ENCODE measurements around the gene SPOPL. TPM values are rescaled to one million over a fixed set of nuclear protein-coding genes. Genes with fewer than 3 reads are reported as not detected.
"Not testable (repeated sequence)": the region's sequence is repeated elsewhere in the genome, so short reads cannot be mapped to it uniquely, and the experiment has no call there.

Gene SPOPL
- polyA plus RNA-seq, 4 donors: 6.3 to 22.0 (median 7.7) TPM

DNA sequence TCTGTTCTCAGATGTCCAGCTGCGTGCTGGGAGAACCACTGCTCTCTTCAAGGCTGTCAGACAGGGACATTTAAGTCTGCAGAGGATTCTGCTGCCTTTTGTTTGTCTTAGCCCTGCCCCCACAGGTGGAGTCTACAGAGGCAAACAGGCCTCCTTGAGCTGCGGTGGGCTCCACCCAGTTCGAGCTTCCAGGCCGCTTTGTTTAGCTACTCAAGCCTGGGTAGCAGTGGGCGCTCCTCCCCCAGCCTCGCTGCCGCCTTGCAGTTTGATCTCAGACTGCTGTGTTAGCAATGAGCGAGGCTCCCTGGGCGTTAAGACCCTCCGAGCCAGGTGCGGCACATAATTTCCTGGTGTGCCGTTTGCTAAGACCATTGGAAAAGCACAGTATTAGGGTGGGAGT is 42.6 kb downstream of the SPOPL start:
- not testable (repeated sequence) for H3K27me3 ChIP-seq (ENCODE audit: control insufficient read depth in 3 of 3, insufficient read depth in 3 of 3, low read length in 3 of 3); H3K4me3 ChIP-seq (ENCODE audit: low read depth in 1 of 3, low read length in 3 of 3); H3K36me3 ChIP-seq (ENCODE audit: control insufficient read depth in 3 of 3, insufficient read depth in 2 of 3, low read depth in 1 of 3, low read length in 3 of 3); H3K9me3 ChIP-seq (ENCODE audit: control insufficient read depth in 2 of 2, insufficient read depth in 1 of 2, low read depth in 1 of 2, low read length in 1 of 2); H3K4me1 ChIP-seq (ENCODE audit: control insufficient read depth in 3 of 3, insufficient read depth in 2 of 3, low read depth in 1 of 3, low read length in 2 of 3); H3K27ac ChIP-seq (ENCODE audit: low read depth in 1 of 3, low read length in 2 of 3); DNase-seq; FAIRE-seq
- WGBS, 3 donors: 96 to 99% (median 99%) methylated on average over 12 of the region's 12 CpGs

DNA sequence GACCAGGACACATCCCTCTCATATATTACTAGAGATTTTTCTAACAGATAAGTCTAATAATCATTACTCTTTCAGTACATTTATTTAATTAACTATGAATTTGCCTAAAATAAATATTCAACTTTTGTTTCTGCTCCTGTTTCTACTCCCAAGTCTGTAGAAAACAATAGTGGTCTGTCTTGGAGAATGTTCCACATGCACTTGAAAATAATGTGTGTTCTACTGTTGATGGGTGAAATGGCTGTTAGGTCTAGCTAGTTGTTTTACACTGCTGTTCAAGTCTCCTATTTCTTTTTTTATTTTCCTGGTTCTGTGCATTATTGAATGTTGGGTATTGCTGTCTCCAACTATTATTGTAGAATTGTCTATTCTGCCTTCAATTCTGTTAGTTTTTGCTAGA is 47.2 kb downstream of the SPOPL start:
- no peaks in the 10 kb centered on the region for H3K4me1 ChIP-seq (ENCODE audit: control insufficient read depth in 3 of 3, insufficient read depth in 2 of 3, low read depth in 1 of 3, low read length in 2 of 3)
- peaks cover 0 to 3% of the 10 kb centered on the region in 2 donors for H3K9me3 ChIP-seq (ENCODE audit: control insufficient read depth in 2 of 2, insufficient read depth in 1 of 2, low read depth in 1 of 2, low read length in 1 of 2)
- no peaks in the 10 kb centered on the region for H3K27me3 ChIP-seq (ENCODE audit: control insufficient read depth in 3 of 3, insufficient read depth in 3 of 3, low read length in 3 of 3)
- no peak overlapping the region for H3K4me3 ChIP-seq (ENCODE audit: low read depth in 1 of 3, low read length in 3 of 3)
- no peak for DNase-seq
- no peak overlapping the region for H3K27ac ChIP-seq (ENCODE audit: low read depth in 1 of 3, low read length in 2 of 3)
- peaks cover 0 to 3% (median 0%) of the 10 kb centered on the region in 3 donors for H3K36me3 ChIP-seq (ENCODE audit: control insufficient read depth in 3 of 3, insufficient read depth in 2 of 3, low read depth in 1 of 3, low read length in 3 of 3)
- FAIRE-seq: no peak

DNA sequence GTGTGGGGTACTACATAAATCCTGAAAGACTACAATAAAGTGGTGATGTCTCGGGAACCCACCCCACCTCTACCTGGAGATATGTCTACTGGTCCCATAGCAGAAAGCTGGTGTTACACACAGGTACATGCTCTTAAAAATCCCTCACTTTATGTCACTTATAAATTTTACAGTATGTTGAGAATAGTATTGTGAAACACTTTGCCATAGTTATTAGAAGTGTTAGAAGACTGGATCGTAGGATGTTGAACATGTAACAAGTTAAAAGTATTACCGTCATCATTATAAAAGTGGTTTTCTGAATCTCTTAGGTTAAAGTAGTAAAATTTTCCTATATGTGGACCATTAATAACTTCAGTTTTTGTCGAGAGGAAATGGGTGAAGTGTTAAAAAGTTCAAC is 48.6 kb downstream of the SPOPL start:
- 91 to 96% (median 93%) methylated on average over 4 of the region's 4 CpGs for WGBS, 3 donors
- H3K4me1 ChIP-seq (ENCODE audit: control insufficient read depth in 3 of 3, insufficient read depth in 2 of 3, low read depth in 1 of 3, low read length in 2 of 3): no peaks in the 10 kb centered on the region
- H3K9me3 ChIP-seq (ENCODE audit: control insufficient read depth in 2 of 2, insufficient read depth in 1 of 2, low read depth in 1 of 2, low read length in 1 of 2): no peaks in the 10 kb centered on the region
- peaks cover 0 to 3% (median 0%) of the 10 kb centered on the region in 3 donors for H3K36me3 ChIP-seq (ENCODE audit: control insufficient read depth in 3 of 3, insufficient read depth in 2 of 3, low read depth in 1 of 3, low read length in 3 of 3)
- H3K27ac ChIP-seq (ENCODE audit: low read depth in 1 of 3, low read length in 2 of 3): no peak overlapping the region
- FAIRE-seq: no peak
- H3K4me3 ChIP-seq (ENCODE audit: low read depth in 1 of 3, low read length in 3 of 3): no peak overlapping the region
- DNase-seq: no peak
- H3K27me3 ChIP-seq (ENCODE audit: control insufficient read depth in 3 of 3, insufficient read depth in 3 of 3, low read length in 3 of 3): no peaks in the 10 kb centered on the region

DNA sequence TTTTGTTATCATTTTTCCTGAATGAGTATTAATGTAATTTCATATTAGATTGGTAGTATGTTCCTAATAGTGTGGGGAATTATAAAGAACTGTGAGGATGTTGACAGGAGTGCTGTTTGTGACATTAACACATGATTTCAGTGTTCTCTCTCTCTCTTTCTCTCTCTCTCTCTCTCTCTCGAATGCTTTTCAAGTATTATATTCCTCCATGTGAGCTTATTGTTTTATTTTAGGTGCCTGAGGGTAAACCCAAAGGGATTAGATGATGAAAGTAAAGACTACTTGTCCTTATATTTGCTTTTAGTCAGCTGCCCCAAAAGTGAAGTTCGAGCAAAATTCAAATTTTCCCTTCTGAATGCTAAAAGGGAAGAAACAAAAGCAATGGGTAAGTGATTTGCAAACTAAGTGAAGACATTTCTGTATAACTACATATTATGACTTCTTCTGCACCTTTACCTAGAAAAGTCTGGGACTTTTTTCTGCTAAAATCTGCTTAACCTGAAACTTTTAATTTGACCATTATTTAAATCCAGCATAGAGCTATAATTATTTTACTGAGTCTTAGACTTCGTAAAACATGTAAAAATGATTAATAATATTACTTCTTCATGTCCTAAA is 49.2 kb downstream of the SPOPL start:
- Histone ChIP-seq H3K27me3 (ENCODE audit: control insufficient read depth in 3 of 3, insufficient read depth in 3 of 3, low read length in 3 of 3) (no peaks in the 10 kb centered on the region), H3K4me1 (ENCODE audit: control insufficient read depth in 3 of 3, insufficient read depth in 2 of 3, low read depth in 1 of 3, low read length in 2 of 3) (no peaks in the 10 kb centered on the region), H3K9me3 (ENCODE audit: control insufficient read depth in 2 of 2, insufficient read depth in 1 of 2, low read depth in 1 of 2, low read length in 1 of 2) (no peaks in the 10 kb centered on the region), H3K27ac (ENCODE audit: low read depth in 1 of 3, low read length in 2 of 3) (no peak overlapping the region), H3K36me3 (ENCODE audit: control insufficient read depth in 3 of 3, insufficient read depth in 2 of 3, low read depth in 1 of 3, low read length in 3 of 3) (peaks cover 0 to 3% (median 0%) of the 10 kb centered on the region in 3 donors), H3K4me3 (ENCODE audit: low read depth in 1 of 3, low read length in 3 of 3) (no peak overlapping the region)
- no peak for FAIRE-seq
- no peak for DNase-seq
- WGBS, 3 donors: 83 to 89% (median 86%) methylated on average over 3 of the region's 3 CpGs

DNA sequence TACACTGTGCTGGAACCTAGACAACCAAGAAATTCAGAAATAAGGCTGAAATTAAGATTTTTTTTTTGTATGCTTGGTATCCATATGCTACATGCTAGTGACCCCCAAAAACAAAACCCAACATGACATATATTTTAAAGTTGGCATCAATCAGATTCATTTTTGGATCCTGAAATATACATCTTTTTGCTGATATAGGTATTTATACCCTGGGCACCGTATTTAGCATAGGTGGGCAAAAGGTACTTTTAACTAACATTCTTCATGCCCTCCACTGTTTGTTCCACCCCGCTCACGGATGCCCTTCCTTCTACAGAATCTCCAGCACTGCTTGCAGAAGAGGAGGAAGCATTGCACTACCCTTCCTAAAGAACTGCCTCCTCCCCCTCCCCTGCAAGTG is 52.6 kb downstream of the SPOPL start:
- peaks cover 0 to 6% (median 0%) of the 10 kb centered on the region in 3 donors for H3K36me3 ChIP-seq (ENCODE audit: control insufficient read depth in 3 of 3, insufficient read depth in 2 of 3, low read depth in 1 of 3, low read length in 3 of 3)
- FAIRE-seq: no peak
- WGBS, 3 donors: 96 to 99% (median 98%) methylated on average over 3 of the region's 3 CpGs

DNA sequence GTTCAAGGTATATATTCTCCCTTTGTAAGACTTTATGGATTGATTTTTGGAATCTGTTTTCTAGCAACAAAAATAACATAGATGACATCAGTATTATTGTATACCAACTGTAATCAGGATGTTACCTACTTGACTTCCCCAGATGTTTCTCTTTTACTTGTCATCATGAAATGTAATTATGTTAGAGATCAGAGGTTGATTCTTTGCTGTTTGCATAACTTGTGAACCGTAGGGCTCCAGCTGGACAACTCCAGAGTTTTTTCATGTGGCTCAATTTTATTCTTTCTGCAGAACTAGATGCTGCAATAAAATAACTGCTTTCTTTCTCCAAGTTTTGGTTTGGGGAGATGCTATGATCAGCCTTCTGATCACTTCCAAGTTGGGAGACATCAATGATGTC is 58.1 kb downstream of the SPOPL start:
- Histone ChIP-seq H3K27ac (ENCODE audit: low read depth in 1 of 3, low read length in 2 of 3) (no peak overlapping the region), H3K36me3 (ENCODE audit: control insufficient read depth in 3 of 3, insufficient read depth in 2 of 3, low read depth in 1 of 3, low read length in 3 of 3) (peaks cover 0 to 10% (median 3%) of the 10 kb centered on the region in 3 donors), H3K9me3 (ENCODE audit: control insufficient read depth in 2 of 2, insufficient read depth in 1 of 2, low read depth in 1 of 2, low read length in 1 of 2) (no peaks in the 10 kb centered on the region), H3K4me1 (ENCODE audit: control insufficient read depth in 3 of 3, insufficient read depth in 2 of 3, low read depth in 1 of 3, low read length in 2 of 3) (no peaks in the 10 kb centered on the region), H3K27me3 (ENCODE audit: control insufficient read depth in 3 of 3, insufficient read depth in 3 of 3, low read length in 3 of 3) (no peaks in the 10 kb centered on the region), H3K4me3 (ENCODE audit: low read depth in 1 of 3, low read length in 3 of 3) (no peak overlapping the region)
- WGBS, 3 donors: 52 to 89% (median 70%) methylated on average over 1 of the region's 1 CpG
- FAIRE-seq: no peak
- DNase-seq: no peak

More for the DNA sequence above, 52.6 kb downstream of the SPOPL start:
- Histone ChIP-seq H3K27me3 (ENCODE audit: control insufficient read depth in 3 of 3, insufficient read depth in 3 of 3, low read length in 3 of 3) (no peaks in the 10 kb centered on the region), H3K4me3 (ENCODE audit: low read depth in 1 of 3, low read length in 3 of 3) (no peak overlapping the region), H3K27ac (ENCODE audit: low read depth in 1 of 3, low read length in 2 of 3) (no peak overlapping the region), H3K9me3 (ENCODE audit: control insufficient read depth in 2 of 2, insufficient read depth in 1 of 2, low read depth in 1 of 2, low read length in 1 of 2) (no peaks in the 10 kb centered on the region), H3K4me1 (ENCODE audit: control insufficient read depth in 3 of 3, insufficient read depth in 2 of 3, low read depth in 1 of 3, low read length in 2 of 3) (no peaks in the 10 kb centered on the region)
- no peak for DNase-seq

DNA sequence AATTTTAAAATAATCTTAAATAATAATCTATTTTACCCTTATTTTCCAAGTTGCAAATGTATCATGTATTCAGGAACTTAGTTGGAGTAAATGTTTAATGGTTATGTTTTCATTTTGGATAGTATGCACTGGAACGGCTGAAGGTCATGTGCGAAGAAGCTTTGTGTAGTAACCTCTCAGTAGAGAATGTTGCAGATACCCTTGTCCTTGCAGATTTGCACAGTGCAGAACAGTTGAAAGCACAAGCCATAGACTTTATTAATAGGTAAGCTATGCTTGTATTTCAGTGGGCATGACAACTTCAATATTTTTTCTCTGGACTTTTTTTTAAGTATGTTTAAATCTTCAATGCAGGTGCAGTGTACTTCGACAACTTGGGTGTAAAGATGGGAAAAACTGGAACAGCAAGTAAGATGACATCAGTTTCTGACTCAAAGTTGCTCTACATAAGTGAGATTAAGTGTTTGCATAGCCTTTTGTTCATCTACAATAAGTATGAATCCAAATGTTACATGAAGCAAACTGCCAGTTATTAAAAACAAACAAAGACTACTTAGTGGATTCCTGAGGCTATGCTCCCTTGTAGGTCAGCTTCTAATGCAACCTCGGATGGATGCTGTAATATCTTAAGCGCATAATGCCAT is 63.1 kb downstream of the SPOPL start:
- H3K36me3 ChIP-seq (ENCODE audit: control insufficient read depth in 3 of 3, insufficient read depth in 2 of 3, low read depth in 1 of 3, low read length in 3 of 3): peaks cover 0 to 16% (median 11%) of the 10 kb centered on the region in 3 donors
- H3K4me1 ChIP-seq (ENCODE audit: control insufficient read depth in 3 of 3, insufficient read depth in 2 of 3, low read depth in 1 of 3, low read length in 2 of 3): no peaks in the 10 kb centered on the region
- WGBS, 3 donors: 77 to 96% (median 85%) methylated on average over 5 of the region's 5 CpGs
- DNase-seq (no peak), FAIRE-seq (no peak)
- no peaks in the 10 kb centered on the region for H3K9me3 ChIP-seq (ENCODE audit: control insufficient read depth in 2 of 2, insufficient read depth in 1 of 2, low read depth in 1 of 2, low read length in 1 of 2)
- no peak overlapping the region for H3K4me3 ChIP-seq (ENCODE audit: low read depth in 1 of 3, low read length in 3 of 3)
- no peak overlapping the region for H3K27ac ChIP-seq (ENCODE audit: low read depth in 1 of 3, low read length in 2 of 3)
- no peaks in the 10 kb centered on the region for H3K27me3 ChIP-seq (ENCODE audit: control insufficient read depth in 3 of 3, insufficient read depth in 3 of 3, low read length in 3 of 3)

DNA sequence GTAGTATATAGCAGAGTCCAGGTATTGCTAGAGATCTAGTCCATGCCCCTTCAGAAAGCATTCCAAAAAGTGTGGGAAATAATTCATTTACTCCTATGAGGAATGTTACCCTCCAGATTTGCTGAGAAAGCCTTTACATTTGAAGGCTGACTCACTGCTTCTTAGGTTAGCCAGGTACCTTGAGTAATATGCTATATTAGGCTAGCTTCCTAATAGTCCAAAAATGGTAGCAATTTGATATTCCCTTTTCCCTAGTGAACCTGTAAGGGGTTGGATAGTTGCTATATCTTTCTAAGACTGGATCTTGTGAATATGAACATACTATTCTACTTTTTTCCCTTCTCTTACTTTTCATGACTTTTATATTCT is 63.6 kb downstream of the SPOPL start:
- Histone ChIP-seq H3K36me3 (ENCODE audit: control insufficient read depth in 3 of 3, insufficient read depth in 2 of 3, low read depth in 1 of 3, low read length in 3 of 3) (peaks cover 0 to 14% (median 11%) of the 10 kb centered on the region in 3 donors), H3K4me3 (ENCODE audit: low read depth in 1 of 3, low read length in 3 of 3) (no peak overlapping the region), H3K4me1 (ENCODE audit: control insufficient read depth in 3 of 3, insufficient read depth in 2 of 3, low read depth in 1 of 3, low read length in 2 of 3) (no peaks in the 10 kb centered on the region), H3K27ac (ENCODE audit: low read depth in 1 of 3, low read length in 2 of 3) (no peak overlapping the region), H3K27me3 (ENCODE audit: control insufficient read depth in 3 of 3, insufficient read depth in 3 of 3, low read length in 3 of 3) (no peaks in the 10 kb centered on the region), H3K9me3 (ENCODE audit: control insufficient read depth in 2 of 2, insufficient read depth in 1 of 2, low read depth in 1 of 2, low read length in 1 of 2) (no peaks in the 10 kb centered on the region)
- DNase-seq: no peak
- FAIRE-seq: no peak

DNA sequence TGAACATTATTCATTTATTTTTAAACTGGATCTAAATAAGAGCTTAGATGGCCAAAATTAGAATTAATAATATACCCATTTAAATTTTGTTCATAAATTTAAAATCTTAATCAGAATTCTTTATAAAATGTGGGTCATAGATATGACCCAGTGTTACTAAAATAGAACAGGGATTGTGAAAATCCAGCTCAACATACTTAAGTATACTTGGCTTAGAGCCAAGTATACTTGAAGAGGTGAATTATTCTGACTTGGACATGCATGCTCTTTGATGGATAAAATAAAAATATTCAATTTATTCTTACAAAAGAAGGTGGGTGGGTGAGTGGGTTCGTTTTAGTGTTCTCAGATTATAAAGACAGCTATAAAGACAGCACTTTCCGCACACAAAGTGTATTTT is 70.7 kb downstream of the SPOPL start:
- no peak overlapping the region for H3K27ac ChIP-seq (ENCODE audit: low read depth in 1 of 3, low read length in 2 of 3)
- WGBS, 3 donors: 91 to 96% (median 92%) methylated on average over 2 of the region's 2 CpGs
- H3K4me1 ChIP-seq (ENCODE audit: control insufficient read depth in 3 of 3, insufficient read depth in 2 of 3, low read depth in 1 of 3, low read length in 2 of 3): no peaks in the 10 kb centered on the region
- H3K9me3 ChIP-seq (ENCODE audit: control insufficient read depth in 2 of 2, insufficient read depth in 1 of 2, low read depth in 1 of 2, low read length in 1 of 2): no peaks in the 10 kb centered on the region
- DNase-seq (no peak), FAIRE-seq (peak; percentile 49)
- peaks cover 0 to 12% (median 3%) of the 10 kb centered on the region in 3 donors for H3K36me3 ChIP-seq (ENCODE audit: control insufficient read depth in 3 of 3, insufficient read depth in 2 of 3, low read depth in 1 of 3, low read length in 3 of 3)
- no peak overlapping the region for H3K4me3 ChIP-seq (ENCODE audit: low read depth in 1 of 3, low read length in 3 of 3)
- H3K27me3 ChIP-seq (ENCODE audit: control insufficient read depth in 3 of 3, insufficient read depth in 3 of 3, low read length in 3 of 3): no peaks in the 10 kb centered on the region

All from small intestine (tissue), 7 donors.